HG03103 (cell line): Measurements from ENCODE around the gene PPP4C.
A peak's percentile ranks its signal among the peaks of the same experiment; 100 is the strongest.
"Not testable (repeated sequence)": the region's sequence is repeated elsewhere in the genome, so short reads cannot be mapped to it uniquely, and the experiment has no call there.

Source experiments
- ATAC-seq: cut with Tn5 transposase; IDR thresholded peaks from one replicate; pipeline ENCODE4 v1.9.1; 2021; ENCODE audit warnings: low read depth; ENCODE audit not compliant: unreplicated experiment

PPP4C gene

GRCh38 chr16:30095166-30096078, 19.6 kb downstream of the PPP4C start:
- ATAC-seq: no peak

GRCh38 chr16:30096105-30096861, 20.5 kb downstream of the PPP4C start, which contains the start of gene YPEL3:
YPEL3 (minus strand) TSS chr16:30096213; CDS start chr16:30095482, 731 bp downstream.
- ATAC-seq: peak; percentile 35

GRCh38 chr16:30096862-30097563, 21.2 kb downstream of the PPP4C start:
- no peak for ATAC-seq

- no peak for ATAC-seq
These were observed 28.3 kb downstream of the PPP4C start for GRCh38 chr16:30104090-30104489.

GRCh38 chr16:30104492-30104891, 28.7 kb downstream of the PPP4C start:
- ATAC-seq: no peak

GRCh38 chr16:30108059-30108850, 32.5 kb downstream of the PPP4C start:
- no peak for ATAC-seq

GRCh38 chr16:30110661-30111060, 34.9 kb downstream of the PPP4C start:
- no peak for ATAC-seq

GRCh38 chr16:30112197-30113030, 36.6 kb downstream of the PPP4C start:
- ATAC-seq: no peak

- ATAC-seq: no peak
These were observed 37.4 kb downstream of the PPP4C start, which contains the start of gene GDPD3 for GRCh38 chr16:30113031-30113710. GDPD3 (minus strand) TSS chr16:30113537; CDS start chr16:30113478, 59 bp downstream.

- ATAC-seq: no peak
These were observed 38.0 kb downstream of the PPP4C start for GRCh38 chr16:30113711-30114333.

GRCh38 chr16:30114411-30114810, 38.6 kb downstream of the PPP4C start:
- no peak for ATAC-seq

GRCh38 chr16:30114833-30115232, 39.0 kb downstream of the PPP4C start:
- ATAC-seq: not testable (repeated sequence)

GRCh38 chr16:30115238-30115637, 39.4 kb downstream of the PPP4C start:
- no peak for ATAC-seq

- ATAC-seq: no peak
These were observed 40.8 kb downstream of the PPP4C start for GRCh38 chr16:30116291-30117207.

- ATAC-seq: no peak
These were observed 42.0 kb downstream of the PPP4C start for GRCh38 chr16:30117768-30118167.

- ATAC-seq: no peak
These were observed 43.6 kb downstream of the PPP4C start for GRCh38 chr16:30119428-30119827.
